Subcutaneous adipose tissue (tissue), 4 donors: Measurements from ENCODE around the gene CTSL. TPM values are rescaled to one million over a fixed set of nuclear protein-coding genes. Genes with fewer than 3 reads are reported as not detected.

Experiments used
- CTCF ChIP-seq: fragments of 450-650 bp; IDR thresholded peaks from one replicate; pipeline ENCODE4 v1.5.1; 2016; ENCODE audit warnings: low read depth, mild to moderate bottlenecking, control low read depth, antibody characterized with exemption, moderate library complexity
- total RNA-seq, 4 donors: library from RNA; depleted of rRNA; stranded (reverse); fragments of >200 nt; gene quantifications; one replicate each; pipeline ENCODE4 v1.1.0, GENCODE V29; 2016

The CTSL gene
- total RNA-seq, 4 donors from 2014 or later = 113 to 460 (median 173) TPM

DNA sequence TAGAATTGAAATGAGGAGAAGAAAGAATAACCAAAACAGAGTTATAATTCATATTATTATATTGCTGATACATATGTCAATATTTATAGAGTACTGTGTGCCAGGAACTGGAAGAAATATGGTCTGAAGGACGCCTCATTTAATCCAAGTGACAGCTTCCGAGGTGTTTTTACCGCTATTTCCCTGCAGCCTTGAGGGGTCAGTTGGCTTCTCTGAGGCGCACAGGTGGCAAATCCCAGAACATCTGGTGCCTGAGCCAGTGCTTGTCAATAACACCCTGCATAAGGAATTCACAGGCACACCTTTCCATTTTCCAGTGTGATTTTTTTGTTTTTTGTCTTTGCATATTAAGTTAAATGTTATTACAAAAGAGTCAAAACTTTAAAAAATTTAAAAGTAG is 43.3 kb upstream of the CTSL start:
- TF ChIP-seq CTCF = no peak

DNA sequence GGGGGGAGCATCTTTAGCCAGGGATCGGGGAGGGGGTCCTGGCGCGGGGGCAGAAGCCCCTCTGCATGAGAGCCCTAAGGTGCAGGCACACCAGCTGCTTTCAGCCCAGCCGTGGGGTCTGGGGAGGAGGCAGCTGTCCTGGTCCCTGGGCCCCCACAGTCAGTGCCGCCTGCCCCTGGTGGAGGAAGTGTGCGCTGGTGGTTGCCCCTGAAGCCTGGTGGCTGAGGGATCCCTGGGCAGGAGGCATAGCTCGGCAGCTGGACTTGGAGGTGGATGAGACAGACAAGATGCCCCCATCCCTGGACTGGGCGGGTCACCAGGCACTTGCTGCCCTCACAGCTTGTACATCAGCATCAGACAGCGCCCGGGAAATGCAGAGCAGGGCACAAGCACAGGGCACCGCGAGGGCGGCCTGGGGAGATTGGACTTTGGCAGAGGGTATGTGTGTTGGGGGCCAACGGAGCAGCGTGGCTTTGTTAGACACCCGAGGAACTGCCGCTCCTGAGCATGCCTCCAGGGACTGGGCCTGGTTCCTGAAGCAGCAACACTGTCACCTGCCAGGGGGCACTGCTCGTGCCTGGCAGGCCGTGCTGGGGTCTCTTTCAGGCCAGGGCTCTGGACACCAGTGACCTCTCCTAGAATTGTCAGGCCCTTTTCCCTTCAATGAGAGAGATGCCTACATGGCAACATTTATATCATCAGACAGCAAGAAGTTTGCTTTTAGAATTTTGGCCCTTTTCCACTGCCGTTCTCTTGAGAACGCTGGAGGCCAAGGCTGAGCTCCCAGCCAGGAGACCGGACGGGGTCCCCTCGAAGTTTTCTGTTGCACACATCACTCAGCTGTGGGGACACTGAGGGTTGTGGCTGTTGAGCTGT is 41.9 kb upstream of the CTSL start:
- no peak for TF ChIP-seq CTCF

- no peak for TF ChIP-seq CTCF
Observed at GRCh38 chr9:87684627-87685219, 41.2 kb upstream of the CTSL start.

GRCh38 chr9:87685441-87685840 is 40.5 kb upstream of the CTSL start:
- no peak for TF ChIP-seq CTCF

GRCh38 chr9:87685871-87686519 is 39.9 kb upstream of the CTSL start:
- TF ChIP-seq CTCF = no peak

- no peak for TF ChIP-seq CTCF
Observed at GRCh38 chr9:87686520-87687090, 39.3 kb upstream of the CTSL start.

DNA sequence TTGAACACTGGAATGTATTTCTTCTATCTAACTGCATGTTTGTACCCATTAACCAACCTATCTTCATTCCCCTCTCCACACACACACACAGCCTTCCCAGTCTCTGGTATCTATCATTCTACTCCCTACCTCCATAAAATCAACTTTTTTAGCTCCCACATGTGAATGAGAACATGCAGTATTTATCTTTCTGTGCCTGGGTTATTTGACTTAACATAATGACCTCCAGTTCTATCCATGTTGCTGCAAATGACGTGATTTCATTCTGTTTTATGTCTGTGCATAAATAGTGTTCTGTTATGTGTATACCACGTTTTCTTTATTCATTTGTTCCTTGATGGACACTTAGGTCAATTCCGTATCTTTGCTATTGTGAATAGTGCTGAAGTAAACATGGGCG is 38.7 kb upstream of the CTSL start:
- no peak for TF ChIP-seq CTCF
